ENCODE measurements around the gene WNT3A.

- no peak for TF ChIP-seq CTCF (IDR thresholded peaks at IDR 0.05)
- TF ChIP-seq POLR2A (IDR thresholded peaks at IDR 0.05), result no peak
- no peak for TF ChIP-seq POLR2AphosphoS5 (IDR thresholded peaks at IDR 0.05)
Measured at GRCh38 chr1:228062812-228063211, 56.0 kb downstream of the WNT3A start.

Data from upper lobe of left lung (tissue), 4 donors.